M059J (cell line): ENCODE data around the gene SEPTIN2. TPM values are rescaled to one million over a fixed set of nuclear protein-coding genes. Genes with fewer than 3 reads are reported as not detected.
"Not testable (repeated sequence)": the region's sequence is repeated elsewhere in the genome, so short reads cannot be mapped to it uniquely, and the experiment has no call there.

ENCODE experiments used
- DNase-seq: peaks from one replicate; pipeline ENCODE4 v3.0.0-alpha.2; 2012; ENCODE audit warnings: low read depth
- total RNA-seq: library from RNA; depleted of rRNA; stranded (reverse); fragments of >200 nt; shearing (Covaris generic); gene quantifications from 2 replicates; pipeline ENCODE4 v1.2.3, GENCODE V29; 2014; rRNA removed

Gene SEPTIN2
- total RNA-seq = 234 and 310 TPM in 2 replicates

- peak; percentile 46 for DNase-seq
Measured at GRCh38 chr2:241315879-241316631, at the start of gene SEPTIN2. SEPTIN2 (plus strand) TSS chr2:241315925; CDS start chr2:241324233, 8,308 bp downstream.

- DNase-seq = no peak
Measured at GRCh38 chr2:241267249-241268067, 48.3 kb upstream of the SEPTIN2 start.

- no peak for DNase-seq
Measured at GRCh38 chr2:241268306-241268705, 47.4 kb upstream of the SEPTIN2 start.

GRCh38 chr2:241268716-241269445, 46.8 kb upstream of the SEPTIN2 start:
- DNase-seq = peak; percentile 89

GRCh38 chr2:241269707-241270520, 45.8 kb upstream of the SEPTIN2 start:
- DNase-seq = no peak

- no peak for DNase-seq
Measured at GRCh38 chr2:241270531-241270930, 45.2 kb upstream of the SEPTIN2 start.

GRCh38 chr2:241271706-241272302, 43.9 kb upstream of the SEPTIN2 start:
- peak; percentile 75 for DNase-seq

- DNase-seq = peak; percentile 44
Measured at GRCh38 chr2:241272303-241273209, 43.2 kb upstream of the SEPTIN2 start.

- no peak for DNase-seq
Measured at GRCh38 chr2:241273210-241274020, 42.3 kb upstream of the SEPTIN2 start.

GRCh38 chr2:241274127-241274526, 41.6 kb upstream of the SEPTIN2 start:
- no peak for DNase-seq

- DNase-seq = no peak
Measured at GRCh38 chr2:241275504-241275903, 40.2 kb upstream of the SEPTIN2 start.

- DNase-seq = no peak
Measured at GRCh38 chr2:241275910-241276309, 39.8 kb upstream of the SEPTIN2 start.

GRCh38 chr2:241278306-241278705, 37.4 kb upstream of the SEPTIN2 start:
- not testable (repeated sequence) for DNase-seq

- DNase-seq = no peak
Measured at GRCh38 chr2:241279413-241279812, 36.3 kb upstream of the SEPTIN2 start.

- DNase-seq = no peak
Measured at GRCh38 chr2:241279828-241280227, 35.9 kb upstream of the SEPTIN2 start.

GRCh38 chr2:241280291-241280690, 35.4 kb upstream of the SEPTIN2 start:
- no peak for DNase-seq

GRCh38 chr2:241282555-241282954, 33.2 kb upstream of the SEPTIN2 start:
- no peak for DNase-seq

GRCh38 chr2:241285596-241285995, 30.1 kb upstream of the SEPTIN2 start:
- no peak for DNase-seq
